Activated CD8-positive, alpha-beta memory T cell treated with anti-CD3 and anti-CD28 coated beads, Interleukin-2, amount 50 U/mL, for 1 hour (primary cell): Measurements from ENCODE around the gene GMDS.

Experiments
- DNase-seq: peaks from one replicate; pipeline ENCODE4 v3.0.0-alpha.2; 2020; ENCODE audit errors: extremely low read depth

GMDS gene

GRCh38 chr6:2240961-2241360, 4.4 kb downstream of the GMDS start:
- no peak for DNase-seq

- no peak for DNase-seq
Observed at GRCh38 chr6:2237001-2237400, 8.4 kb downstream of the GMDS start.

- no peak for DNase-seq
Observed at GRCh38 chr6:2235777-2236495, 9.5 kb downstream of the GMDS start.

GRCh38 chr6:2232445-2232844, 13.0 kb downstream of the GMDS start:
- DNase-seq, result no peak

- DNase-seq, result no peak
Observed at GRCh38 chr6:2231438-2231837, 14.0 kb downstream of the GMDS start.

GRCh38 chr6:2230659-2231277, 14.6 kb downstream of the GMDS start:
- DNase-seq, result no peak

GRCh38 chr6:2229742-2230141, 15.7 kb downstream of the GMDS start:
- no peak for DNase-seq

GRCh38 chr6:2229039-2229438, 16.4 kb downstream of the GMDS start:
- no peak for DNase-seq

- no peak for DNase-seq
Observed at GRCh38 chr6:2228392-2228791, 17.0 kb downstream of the GMDS start.

- DNase-seq, result no peak
Observed at GRCh38 chr6:2226775-2227174, 18.6 kb downstream of the GMDS start.

GRCh38 chr6:2225422-2226392, 19.7 kb downstream of the GMDS start:
- no peak for DNase-seq

GRCh38 chr6:2224847-2225382, 20.5 kb downstream of the GMDS start:
- DNase-seq, result no peak

GRCh38 chr6:2222275-2222842, 23.0 kb downstream of the GMDS start:
- no peak for DNase-seq

GRCh38 chr6:2221726-2222274, 23.6 kb downstream of the GMDS start:
- no peak for DNase-seq

GRCh38 chr6:2220154-2220553, 25.3 kb downstream of the GMDS start:
- DNase-seq, result no peak

GRCh38 chr6:2218866-2219265, 26.5 kb downstream of the GMDS start:
- DNase-seq, result no peak

- no peak for DNase-seq
Observed at GRCh38 chr6:2216794-2217383, 28.5 kb downstream of the GMDS start.

GRCh38 chr6:2215342-2215741, 30.1 kb downstream of the GMDS start:
- no peak for DNase-seq

GRCh38 chr6:2213086-2213485, 32.3 kb downstream of the GMDS start:
- no peak for DNase-seq

GRCh38 chr6:2209226-2209809, 36.1 kb downstream of the GMDS start:
- DNase-seq, result no peak

- DNase-seq, result no peak
Observed at GRCh38 chr6:2208468-2208867, 36.9 kb downstream of the GMDS start.
